Epithelial cell of esophagus (primary cell): Measurements from ENCODE around the gene KRT84.

ENCODE experiments used
- DNase-seq: peaks from one replicate; pipeline ENCODE4 v3.0.0; 2010; ENCODE audit warnings: low read depth
- H3K4me3 ChIP-seq: 2 replicates; pipeline ENCODE4 v1.5.1; 2011; ENCODE audit warnings: mild to moderate bottlenecking, low read length, control low read depth
- TF ChIP-seq, protein P1 (sequence below): IDR thresholded peaks from 2 replicates; pipeline ENCODE4 v1.5.1; 2011; ENCODE audit warnings: low read depth, mild to moderate bottlenecking, low read length, control low read depth, inconsistent platforms; ENCODE audit not compliant: insufficient read depth; ENCODE audit errors: missing control alignments

Gene KRT84

DNA sequence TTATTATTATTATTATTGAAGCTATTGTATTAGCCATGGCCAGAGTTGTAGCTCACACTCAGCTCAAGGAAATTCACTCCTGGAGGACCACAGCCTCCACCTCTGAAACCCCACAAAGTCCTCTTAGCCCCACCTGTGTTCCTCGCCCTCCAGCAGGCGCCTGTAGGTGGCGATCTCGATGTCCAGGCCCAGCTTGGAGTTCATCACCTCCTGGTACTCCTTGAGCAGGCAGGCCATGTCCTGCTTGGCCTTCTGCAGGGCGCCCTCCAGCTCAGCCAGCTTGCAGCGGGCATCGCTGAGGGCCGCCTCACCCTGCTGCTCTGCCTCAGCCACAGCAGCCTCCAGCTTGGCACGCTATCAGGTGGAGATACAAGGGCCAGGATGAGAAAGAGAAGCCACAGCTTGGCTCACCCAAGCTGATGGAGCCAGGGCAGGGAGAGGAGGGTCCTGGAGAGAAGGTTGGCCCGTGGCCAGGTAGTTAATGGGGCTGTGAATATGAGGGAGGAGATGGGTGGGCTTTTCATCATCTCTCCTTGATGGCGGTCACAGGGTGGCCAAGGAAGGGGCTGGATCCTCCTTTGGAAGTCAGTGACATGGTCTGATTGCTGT, 23.2 kb downstream of the KRT84 start:
- TF ChIP-seq, protein P1, sequence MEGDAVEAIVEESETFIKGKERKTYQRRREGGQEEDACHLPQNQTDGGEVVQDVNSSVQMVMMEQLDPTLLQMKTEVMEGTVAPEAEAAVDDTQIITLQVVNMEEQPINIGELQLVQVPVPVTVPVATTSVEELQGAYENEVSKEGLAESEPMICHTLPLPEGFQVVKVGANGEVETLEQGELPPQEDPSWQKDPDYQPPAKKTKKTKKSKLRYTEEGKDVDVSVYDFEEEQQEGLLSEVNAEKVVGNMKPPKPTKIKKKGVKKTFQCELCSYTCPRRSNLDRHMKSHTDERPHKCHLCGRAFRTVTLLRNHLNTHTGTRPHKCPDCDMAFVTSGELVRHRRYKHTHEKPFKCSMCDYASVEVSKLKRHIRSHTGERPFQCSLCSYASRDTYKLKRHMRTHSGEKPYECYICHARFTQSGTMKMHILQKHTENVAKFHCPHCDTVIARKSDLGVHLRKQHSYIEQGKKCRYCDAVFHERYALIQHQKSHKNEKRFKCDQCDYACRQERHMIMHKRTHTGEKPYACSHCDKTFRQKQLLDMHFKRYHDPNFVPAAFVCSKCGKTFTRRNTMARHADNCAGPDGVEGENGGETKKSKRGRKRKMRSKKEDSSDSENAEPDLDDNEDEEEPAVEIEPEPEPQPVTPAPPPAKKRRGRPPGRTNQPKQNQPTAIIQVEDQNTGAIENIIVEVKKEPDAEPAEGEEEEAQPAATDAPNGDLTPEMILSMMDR: peak; percentile 12
- H3K4me3 ChIP-seq: no peak overlapping the region
- DNase-seq: no peak

DNA sequence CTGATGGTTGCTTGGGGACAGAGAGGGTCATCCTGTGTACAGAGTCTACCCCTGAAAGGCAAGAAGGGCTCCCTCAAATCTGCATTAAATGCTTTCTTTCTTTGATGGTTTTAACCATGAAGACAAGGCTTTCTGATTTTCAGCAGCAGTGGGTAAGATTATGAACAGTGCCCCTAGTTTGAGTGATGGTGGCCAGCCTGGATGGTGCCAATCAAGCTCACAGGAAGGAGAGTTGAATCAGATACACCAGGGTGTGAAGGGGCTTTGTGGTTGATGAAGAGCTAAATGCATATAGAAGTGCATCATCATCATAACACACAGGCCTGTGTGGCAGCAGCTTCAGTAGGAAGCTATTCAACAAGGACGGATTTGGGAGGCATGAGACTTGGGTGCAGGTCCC, 23.9 kb downstream of the KRT84 start:
- DNase-seq: no peak
- TF ChIP-seq, protein P1: no peak
- no peak overlapping the region for H3K4me3 ChIP-seq

DNA sequence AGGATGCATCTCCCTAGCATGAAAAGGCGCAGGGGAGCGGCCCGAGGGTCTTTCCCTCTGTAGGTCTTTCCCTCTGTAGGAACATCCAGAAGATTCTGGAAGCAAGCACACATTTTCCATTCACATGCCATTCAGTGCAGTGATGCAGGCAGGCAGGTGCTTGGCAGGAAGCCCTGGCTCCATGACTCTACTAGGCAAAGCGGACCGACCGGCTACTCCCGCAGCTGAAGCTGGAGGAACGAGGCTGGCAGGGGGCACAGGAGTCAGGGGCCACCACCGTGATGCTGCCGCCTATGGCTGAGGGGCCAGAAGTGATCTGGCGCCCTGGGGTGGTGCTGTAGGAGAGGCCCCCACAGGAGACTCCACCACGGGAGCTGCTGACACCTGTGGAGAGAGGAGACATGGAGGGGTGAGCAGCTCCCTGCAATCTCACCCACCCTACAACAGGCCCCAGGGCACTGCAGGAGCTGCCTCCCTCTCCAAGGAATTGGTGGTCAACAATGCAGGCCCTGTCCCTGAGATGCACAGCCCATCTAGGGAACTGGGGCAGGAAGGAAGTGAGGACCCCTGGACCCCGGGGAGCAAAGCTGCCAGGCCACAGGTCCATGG, 24.7 kb downstream of the KRT84 start:
- no peak overlapping the region for H3K4me3 ChIP-seq
- TF ChIP-seq, protein P1: no peak
- peak; percentile 52 for DNase-seq

DNA sequence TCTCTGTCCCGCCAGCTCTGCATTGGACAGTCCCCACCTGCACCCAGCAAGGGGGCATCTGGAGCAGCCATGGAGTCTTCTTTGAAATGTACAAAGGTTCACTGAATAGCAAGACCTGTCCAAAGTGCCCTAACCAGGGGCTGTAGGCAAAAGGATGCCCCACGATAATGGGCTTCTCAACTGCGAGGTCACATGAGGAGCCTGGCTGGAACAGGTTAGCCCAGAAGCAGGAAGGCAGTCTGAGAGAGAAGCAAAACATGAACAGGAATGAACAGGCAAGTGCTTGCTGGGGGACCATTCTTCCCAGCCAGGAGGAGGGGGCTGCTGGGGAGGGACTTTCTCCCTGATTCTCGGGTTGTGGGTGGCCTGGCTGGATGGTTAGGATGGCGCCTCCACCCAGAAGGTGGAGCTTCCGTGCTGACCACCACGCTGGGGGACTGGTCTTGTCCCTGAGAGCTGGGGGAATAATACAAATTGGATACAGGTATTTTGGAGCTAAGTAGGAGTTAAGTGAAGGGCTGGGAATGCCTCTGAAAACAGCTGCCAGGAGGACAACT, 25.3 kb downstream of the KRT84 start:
- TF ChIP-seq, protein P1: no peak
- no peak for DNase-seq
- H3K4me3 ChIP-seq: no peak overlapping the region

DNA sequence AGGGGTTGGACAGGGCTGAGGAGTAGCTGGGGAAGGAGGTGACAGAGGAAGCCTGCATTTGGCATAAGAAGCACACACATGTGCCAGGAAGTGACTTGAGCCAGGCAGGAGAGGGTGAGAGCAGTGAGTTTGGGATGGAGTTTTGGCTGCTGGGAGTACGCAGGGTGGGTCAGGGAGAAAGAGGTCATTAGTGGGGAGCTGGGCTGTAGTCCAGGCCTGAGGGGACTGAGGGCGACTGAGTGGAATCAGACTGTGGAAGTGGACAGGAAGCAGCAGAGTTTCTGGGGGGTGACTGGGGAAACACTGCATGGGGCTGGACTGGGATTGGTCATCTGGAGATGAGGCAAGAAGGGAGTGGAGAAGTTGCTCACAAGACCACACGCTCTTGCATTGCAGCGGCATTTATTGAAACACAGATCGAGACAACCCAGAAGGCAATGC, 25.8 kb downstream of the KRT84 start:
- TF ChIP-seq, protein P1: no peak
- H3K4me3 ChIP-seq: no peak overlapping the region
- DNase-seq: no peak

DNA sequence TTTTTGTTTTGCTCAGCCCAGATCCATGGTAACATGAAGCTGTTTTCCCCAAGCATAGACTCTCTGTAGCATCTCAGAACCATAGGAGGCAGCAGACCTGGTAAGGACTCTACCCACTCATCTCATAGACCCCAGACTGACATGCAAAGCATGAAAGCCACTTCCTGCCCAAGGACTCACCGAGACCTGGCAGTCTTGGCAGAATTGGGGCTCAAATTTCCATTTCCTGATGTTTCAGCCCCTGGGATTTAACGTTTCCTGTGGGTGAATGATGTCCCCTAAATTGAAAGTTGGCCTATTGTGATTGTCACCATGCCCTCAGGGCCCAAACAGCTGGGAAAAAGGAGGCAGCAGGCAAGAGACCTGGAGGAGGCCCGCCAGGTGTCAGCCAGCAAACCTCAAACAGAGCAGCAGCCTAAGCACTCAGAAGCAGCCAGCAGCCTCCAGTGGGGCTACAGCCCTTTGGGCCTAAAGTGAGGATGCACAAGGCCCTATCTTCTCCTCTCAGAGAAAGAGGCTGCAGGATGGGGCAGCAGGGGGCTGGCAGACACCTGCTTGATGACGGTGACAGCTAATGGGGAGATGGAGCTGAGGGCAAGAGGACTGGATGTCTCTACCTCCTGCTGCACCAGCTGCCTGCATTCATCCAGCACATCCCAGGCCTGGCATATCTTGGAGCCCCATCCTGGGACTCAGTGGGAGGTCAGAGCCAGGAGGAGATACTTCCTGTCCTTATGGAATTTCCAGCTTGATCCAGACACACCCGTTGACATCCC, 26.7 kb downstream of the KRT84 start:
- DNase-seq: no peak

More for the DNA sequence above, 26.7 kb downstream of the KRT84 start:
- TF ChIP-seq, protein P1: no peak
- H3K4me3 ChIP-seq: no peak overlapping the region
